WERI-Rb-1 (cell line): ENCODE results near the gene VTI1A.

Source experiments
- DNase-seq: peaks from one replicate; pipeline ENCODE4 v3.0.0-alpha.2; 2020
- H3K27ac ChIP-seq: fragments of 250-450 bp; sonication (Bioruptor Pico); 2 replicates; pipeline ENCODE4 v1.5.1; 2020; ENCODE audit warnings: mild to moderate bottlenecking, moderate library complexity
- H3K27me3 ChIP-seq: fragments of 250-450 bp; sonication (Bioruptor Pico); 2 replicates; pipeline ENCODE4 v1.5.1; 2021; ENCODE audit warnings: mild to moderate bottlenecking, low read depth, moderate library complexity; ENCODE audit not compliant: insufficient read depth, severe bottlenecking
- H3K36me3 ChIP-seq: fragments of 250-450 bp; sonication (Bioruptor Pico); 2 replicates; pipeline ENCODE4 v1.5.1; 2020; ENCODE audit warnings: mild to moderate bottlenecking, moderate library complexity
- H3K4me3 ChIP-seq: 2 replicates; pipeline ENCODE4 v1.5.1; 2011; ENCODE audit warnings: low read depth, mild to moderate bottlenecking, control low read depth, low read length
- H3K9me3 ChIP-seq: fragments of 250-450 bp; sonication (Bioruptor Pico); 2 replicates; pipeline ENCODE4 v1.5.1; 2021; ENCODE audit warnings: mild to moderate bottlenecking, moderate library complexity; ENCODE audit not compliant: severe bottlenecking
- TF ChIP-seq, protein P1 (sequence below): IDR thresholded peaks from 2 replicates; pipeline ENCODE4 v1.5.1; 2011; ENCODE audit warnings: low read depth, mild to moderate bottlenecking, control low read depth, inconsistent platforms, low read length

Gene VTI1A

GRCh38 chr10:112615269-112615668, 168.3 kb downstream of the VTI1A start:
- H3K4me3 ChIP-seq, result no peak overlapping the region
- no peaks in the 10 kb centered on the region for H3K36me3 ChIP-seq
- no peaks in the 10 kb centered on the region for H3K27me3 ChIP-seq
- no peak overlapping the region for H3K27ac ChIP-seq
- TF ChIP-seq, protein P1, sequence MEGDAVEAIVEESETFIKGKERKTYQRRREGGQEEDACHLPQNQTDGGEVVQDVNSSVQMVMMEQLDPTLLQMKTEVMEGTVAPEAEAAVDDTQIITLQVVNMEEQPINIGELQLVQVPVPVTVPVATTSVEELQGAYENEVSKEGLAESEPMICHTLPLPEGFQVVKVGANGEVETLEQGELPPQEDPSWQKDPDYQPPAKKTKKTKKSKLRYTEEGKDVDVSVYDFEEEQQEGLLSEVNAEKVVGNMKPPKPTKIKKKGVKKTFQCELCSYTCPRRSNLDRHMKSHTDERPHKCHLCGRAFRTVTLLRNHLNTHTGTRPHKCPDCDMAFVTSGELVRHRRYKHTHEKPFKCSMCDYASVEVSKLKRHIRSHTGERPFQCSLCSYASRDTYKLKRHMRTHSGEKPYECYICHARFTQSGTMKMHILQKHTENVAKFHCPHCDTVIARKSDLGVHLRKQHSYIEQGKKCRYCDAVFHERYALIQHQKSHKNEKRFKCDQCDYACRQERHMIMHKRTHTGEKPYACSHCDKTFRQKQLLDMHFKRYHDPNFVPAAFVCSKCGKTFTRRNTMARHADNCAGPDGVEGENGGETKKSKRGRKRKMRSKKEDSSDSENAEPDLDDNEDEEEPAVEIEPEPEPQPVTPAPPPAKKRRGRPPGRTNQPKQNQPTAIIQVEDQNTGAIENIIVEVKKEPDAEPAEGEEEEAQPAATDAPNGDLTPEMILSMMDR, result no peak
- H3K9me3 ChIP-seq, result peaks cover 5% of the 10 kb centered on the region
- no peak for DNase-seq

GRCh38 chr10:112616647-112617046, 169.6 kb downstream of the VTI1A start:
- H3K27me3 ChIP-seq, result no peaks in the 10 kb centered on the region

GRCh38 chr10:112618814-112619213, 171.8 kb downstream of the VTI1A start:
- Histone ChIP-seq H3K27me3 (no peaks in the 10 kb centered on the region), H3K36me3 (no peaks in the 10 kb centered on the region), H3K27ac (no peak overlapping the region), H3K9me3 (peaks cover 5% of the 10 kb centered on the region), H3K4me3 (no peak overlapping the region)
- TF ChIP-seq, protein P1, result no peak
- no peak for DNase-seq

More at GRCh38 chr10:112616647-112617046, 169.6 kb downstream of the VTI1A start:
- no peak for DNase-seq
- H3K4me3 ChIP-seq, result no peak overlapping the region
- H3K36me3 ChIP-seq, result no peaks in the 10 kb centered on the region
- TF ChIP-seq, protein P1, result no peak
- no peak overlapping the region for H3K27ac ChIP-seq
- H3K9me3 ChIP-seq, result peaks cover 5% of the 10 kb centered on the region

DNA sequence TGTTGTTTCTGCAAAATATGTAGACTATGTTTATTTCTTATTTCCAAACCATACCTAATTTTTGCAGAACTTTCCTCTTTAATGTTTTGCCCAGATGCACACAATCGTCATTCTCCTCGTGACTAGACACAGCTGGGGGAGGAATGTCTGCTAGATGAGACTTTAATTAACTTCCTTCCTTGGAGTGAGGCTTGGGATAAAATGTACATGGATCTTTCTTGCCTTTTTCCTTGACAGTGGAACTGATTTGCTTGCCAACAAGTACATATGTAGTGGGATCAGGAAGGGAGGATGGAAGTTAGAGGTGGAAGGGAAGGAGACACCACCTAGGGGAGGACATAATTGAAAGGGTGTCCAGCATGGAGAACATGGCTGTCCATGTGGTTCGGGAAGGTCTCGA, 172.5 kb downstream of the VTI1A start:
- H3K27ac ChIP-seq, result no peak overlapping the region
- no peak for DNase-seq
- H3K4me3 ChIP-seq, result no peak overlapping the region
- peaks cover 5% of the 10 kb centered on the region for H3K9me3 ChIP-seq
- H3K36me3 ChIP-seq, result no peaks in the 10 kb centered on the region
- TF ChIP-seq, protein P1, result no peak
- H3K27me3 ChIP-seq, result no peaks in the 10 kb centered on the region

DNA sequence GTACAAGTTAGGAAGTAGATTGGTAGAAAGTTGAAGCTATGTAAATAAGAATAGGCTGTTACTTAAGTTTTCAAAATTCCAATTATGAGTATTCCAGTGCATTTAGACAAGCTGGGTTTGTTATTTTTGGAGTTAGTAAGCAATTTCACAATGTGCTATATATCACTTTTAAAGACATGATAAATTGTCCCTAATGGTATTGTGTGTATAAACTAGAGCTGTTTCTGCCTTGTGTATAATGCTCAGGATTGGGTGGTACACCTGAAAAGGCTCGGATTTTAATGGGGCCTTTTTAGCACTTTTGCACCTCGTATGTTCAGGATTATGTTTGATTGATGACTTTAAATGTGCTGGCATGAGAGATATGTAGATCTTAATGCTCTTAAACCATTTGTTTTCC, 175.8 kb downstream of the VTI1A start:
- Histone ChIP-seq H3K9me3 (no peaks in the 10 kb centered on the region), H3K27ac (no peak overlapping the region), H3K4me3 (no peak overlapping the region), H3K27me3 (no peaks in the 10 kb centered on the region), H3K36me3 (no peaks in the 10 kb centered on the region)
- TF ChIP-seq, protein P1, result no peak
- no peak for DNase-seq

- H3K36me3 ChIP-seq, result no peaks in the 10 kb centered on the region
- DNase-seq, result no peak
- TF ChIP-seq, protein P1, result no peak
Observed at GRCh38 chr10:112624546-112625048, 177.6 kb downstream of the VTI1A start.

More at GRCh38 chr10:112624546-112625048, 177.6 kb downstream of the VTI1A start:
- Histone ChIP-seq H3K9me3 (no peaks in the 10 kb centered on the region), H3K27me3 (no peaks in the 10 kb centered on the region), H3K4me3 (no peak overlapping the region), H3K27ac (no peak overlapping the region)
